Mucosa of descending colon (tissue), 3 donors: ENCODE measurements around the gene TRAPPC3. TPM values are rescaled to one million over a fixed set of nuclear protein-coding genes. Genes with fewer than 3 reads are reported as not detected.

Source experiments
- ATAC-seq: fragments of 200-7000 bp; cut with Tn5 transposase; one replicate; pipeline ENCODE4 v1.9.1; 2020; ENCODE audit warnings: mild to moderate bottlenecking, moderate library complexity
- DNase-seq, 3 donors: peaks; one replicate each; pipeline ENCODE4 v3.0.0-alpha.2; 2020
- H3K36me3 ChIP-seq: fragments of 200-600 bp; one replicate; pipeline ENCODE4 v1.8.0; 2021; ENCODE audit warnings: low read depth, mild to moderate bottlenecking
- H3K4me1 ChIP-seq: fragments of 200-600 bp; one replicate; pipeline ENCODE4 v1.8.0; 2021; ENCODE audit warnings: low read depth, mild to moderate bottlenecking
- H3K4me3 ChIP-seq: fragments of 200-600 bp; one replicate; pipeline ENCODE4 v1.8.0; 2021; ENCODE audit warnings: mild to moderate bottlenecking
- H3K9me3 ChIP-seq: fragments of 200-600 bp; one replicate; pipeline ENCODE4 v1.8.0; 2021; ENCODE audit warnings: mild to moderate bottlenecking
- intact Hi-C, 2 donors: fragments of 100-400 bp; cut with DNase I in 1 of 2; cut with micrococcal nuclease in 1 of 2; formaldehyde crosslinking; loops; one replicate each; pipeline versions ENCODE4 v1.11.0 to v1.11.1; 2022; cut with DNase I, micrococcal nuclease
- total RNA-seq, 3 donors: library from RNA; stranded (reverse); fragmentation: NEBNext Ultra II Directional in 2 of 3; extraction: Animal tissue kit (Norgen Biotek cat#: 25700) in 2 of 3; gene quantifications; one replicate each; pipeline versions ENCODE4 v1.2.1 to v1.2.4, GENCODE V29; 2021 to 2023
- TF ChIP-seq, protein P1 (sequence below): fragments of 200-600 bp; IDR thresholded peaks from one replicate; pipeline ENCODE4 v1.8.0; 2022; ENCODE audit warnings: antibody characterized with exemption, mild to moderate bottlenecking
- donor health status: DM: no; HTN: no; CAD: no; lungs with moderate emphysema.
- donor health status: DM: no; HTN: no; CAD: no.
- donor health status: DM: no; HTN: yes; CAD: no.

The TRAPPC3 gene
- total RNA-seq, 3 donors from 2014 or later: 55.7 to 86.6 (median 57.7) TPM

DNA sequence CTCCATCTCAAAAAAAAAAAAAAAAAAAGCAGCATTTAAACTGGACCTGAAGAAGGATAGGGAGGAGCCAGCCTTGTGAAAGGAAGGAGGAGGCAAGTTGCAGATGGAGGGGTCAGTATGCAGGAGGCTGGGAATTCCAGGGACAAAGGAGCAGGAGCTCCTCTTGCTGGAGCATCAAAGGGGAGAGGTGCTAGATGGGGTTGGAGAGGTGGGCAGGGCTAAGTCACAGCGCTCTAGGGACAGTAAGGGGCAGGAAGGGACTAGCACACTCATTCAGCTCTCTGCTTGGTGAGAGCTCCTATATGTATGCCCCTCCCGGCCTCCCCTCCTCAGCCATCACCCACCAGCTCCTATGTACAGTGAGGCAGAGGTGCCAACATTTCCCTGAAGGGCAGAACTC, 33.4 kb upstream of the TRAPPC3 start:
- H3K9me3 ChIP-seq: no peaks in the 10 kb centered on the region
- H3K36me3 ChIP-seq: no peaks in the 10 kb centered on the region
- DNase-seq (no peak), ATAC-seq (no peak)
- TF ChIP-seq, protein P1, sequence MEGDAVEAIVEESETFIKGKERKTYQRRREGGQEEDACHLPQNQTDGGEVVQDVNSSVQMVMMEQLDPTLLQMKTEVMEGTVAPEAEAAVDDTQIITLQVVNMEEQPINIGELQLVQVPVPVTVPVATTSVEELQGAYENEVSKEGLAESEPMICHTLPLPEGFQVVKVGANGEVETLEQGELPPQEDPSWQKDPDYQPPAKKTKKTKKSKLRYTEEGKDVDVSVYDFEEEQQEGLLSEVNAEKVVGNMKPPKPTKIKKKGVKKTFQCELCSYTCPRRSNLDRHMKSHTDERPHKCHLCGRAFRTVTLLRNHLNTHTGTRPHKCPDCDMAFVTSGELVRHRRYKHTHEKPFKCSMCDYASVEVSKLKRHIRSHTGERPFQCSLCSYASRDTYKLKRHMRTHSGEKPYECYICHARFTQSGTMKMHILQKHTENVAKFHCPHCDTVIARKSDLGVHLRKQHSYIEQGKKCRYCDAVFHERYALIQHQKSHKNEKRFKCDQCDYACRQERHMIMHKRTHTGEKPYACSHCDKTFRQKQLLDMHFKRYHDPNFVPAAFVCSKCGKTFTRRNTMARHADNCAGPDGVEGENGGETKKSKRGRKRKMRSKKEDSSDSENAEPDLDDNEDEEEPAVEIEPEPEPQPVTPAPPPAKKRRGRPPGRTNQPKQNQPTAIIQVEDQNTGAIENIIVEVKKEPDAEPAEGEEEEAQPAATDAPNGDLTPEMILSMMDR: no peak
- H3K4me1 ChIP-seq: peaks cover 5% of the 10 kb centered on the region
- H3K4me3 ChIP-seq: no peak overlapping the region
- intact Hi-C loops: no loop called here

DNA sequence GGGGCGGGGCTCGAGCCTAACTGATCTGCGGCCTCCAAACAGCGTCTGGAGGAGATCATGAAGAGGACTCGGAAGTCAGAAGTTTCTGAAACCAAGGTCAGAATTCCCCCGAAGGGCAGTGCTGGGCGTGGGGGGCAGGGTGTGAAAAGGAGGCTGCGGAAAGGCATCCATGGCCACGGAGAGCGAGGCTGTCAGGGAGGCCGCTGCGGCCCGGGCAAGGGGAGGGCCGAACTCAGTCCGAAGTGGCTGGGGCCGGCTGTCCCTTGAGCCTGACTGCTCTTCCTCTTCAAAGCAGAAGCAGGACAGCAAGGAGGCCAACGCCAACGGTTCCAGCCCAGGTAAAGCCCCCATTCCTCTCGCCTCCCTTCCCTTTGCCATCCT, 29.9 kb upstream of the TRAPPC3 start:
- Histone ChIP-seq H3K36me3 (no peaks in the 10 kb centered on the region), H3K4me1 (peaks cover 7% of the 10 kb centered on the region), H3K4me3 (no peak overlapping the region), H3K9me3 (no peaks in the 10 kb centered on the region)
- intact Hi-C loops: no loop called here
- TF ChIP-seq, protein P1: no peak
- ATAC-seq (peak; percentile 36), DNase-seq (no peak)

DNA sequence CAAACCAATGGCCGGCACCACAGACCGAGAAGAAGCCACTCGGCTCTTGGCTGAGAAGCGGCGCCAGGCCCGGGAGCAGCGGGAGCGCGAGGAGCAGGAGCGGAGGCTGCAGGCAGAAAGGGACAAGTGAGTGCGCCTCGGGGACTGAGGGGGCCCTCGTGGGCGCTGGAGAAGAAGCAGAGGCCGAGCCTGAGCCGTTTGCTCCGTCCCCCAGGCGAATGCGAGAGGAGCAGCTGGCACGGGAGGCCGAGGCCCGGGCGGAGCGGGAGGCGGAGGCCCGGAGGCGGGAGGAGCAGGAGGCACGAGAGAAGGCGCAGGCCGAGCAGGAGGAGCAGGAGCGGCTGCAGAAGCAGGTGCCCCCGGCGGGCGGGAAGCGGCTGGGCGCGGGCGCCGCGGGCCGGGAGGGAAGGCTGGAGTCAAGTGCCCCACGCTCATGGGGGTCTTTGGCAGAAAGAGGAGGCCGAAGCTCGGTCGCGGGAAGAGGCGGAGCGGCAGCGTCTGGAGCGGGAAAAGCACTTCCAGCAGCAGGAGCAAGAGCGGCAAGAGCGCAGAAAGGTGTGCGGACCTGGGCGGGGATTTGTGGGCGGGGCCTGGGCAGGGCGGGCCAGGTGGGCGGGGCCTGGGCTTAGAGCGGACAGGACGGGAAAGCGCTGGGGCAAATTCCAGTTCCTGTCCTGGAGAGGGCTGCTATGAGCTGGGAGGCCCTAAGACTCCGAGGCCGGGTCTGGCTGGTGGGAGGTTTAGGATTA, 29.4 kb upstream of the TRAPPC3 start:
- peak overlapping the region; percentile 9 for H3K4me3 ChIP-seq
- DNase-seq: peak; percentile 87 to 92 (median 92)
- peaks cover 7% of the 10 kb centered on the region for H3K4me1 ChIP-seq
- intact Hi-C loops: no loop called here
- no peaks in the 10 kb centered on the region for H3K9me3 ChIP-seq
- TF ChIP-seq, protein P1: no peak
- no peaks in the 10 kb centered on the region for H3K36me3 ChIP-seq
- peak; percentile 96 for ATAC-seq

DNA sequence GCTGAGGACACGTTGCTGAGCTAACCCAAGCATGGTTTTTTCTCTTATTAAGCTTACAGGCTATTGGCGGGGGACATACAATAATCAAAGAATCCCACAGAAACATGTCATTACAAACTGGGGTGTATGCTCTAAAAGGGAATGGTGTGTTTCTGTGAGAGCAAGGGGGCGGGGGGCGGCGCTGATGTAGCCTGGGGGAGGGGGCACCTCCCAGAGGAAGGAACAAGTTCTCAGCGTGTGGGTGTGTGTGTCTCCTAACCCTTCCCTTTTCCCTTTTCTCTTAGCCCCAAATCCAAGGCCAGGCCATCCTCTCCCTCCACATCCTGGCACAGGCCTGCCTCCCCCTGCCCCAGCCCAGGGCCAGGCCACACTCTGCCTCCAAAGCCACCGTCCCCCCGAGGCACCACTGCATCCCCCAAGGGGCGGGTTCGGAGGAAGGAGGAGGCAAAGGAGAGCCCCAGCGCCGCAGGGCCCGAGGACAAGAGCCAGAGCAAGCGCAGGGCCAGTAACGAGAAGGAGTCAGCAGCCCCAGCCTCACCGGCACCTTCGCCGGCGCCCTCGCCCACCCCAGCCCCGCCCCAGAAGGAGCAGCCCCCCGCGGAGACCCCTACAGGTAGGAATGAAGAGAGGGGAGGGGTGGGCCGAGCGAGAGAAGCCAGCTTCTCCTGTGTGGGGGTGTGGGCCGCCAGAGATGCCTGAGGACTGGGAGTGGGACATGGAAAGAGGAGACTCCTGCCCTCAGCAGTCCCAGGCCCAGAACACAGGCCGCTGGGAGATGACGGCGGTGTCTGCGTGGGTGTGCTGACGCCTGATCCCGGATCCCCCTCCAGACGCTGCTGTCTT, 28.5 kb upstream of the TRAPPC3 start:
- ATAC-seq (peak; percentile 22), DNase-seq (peak in 1 of 3 donors; percentile 54)
- intact Hi-C loops: no loop called here
- TF ChIP-seq, protein P1: no peak
- peaks cover 7% of the 10 kb centered on the region for H3K4me1 ChIP-seq
- no peaks in the 10 kb centered on the region for H3K36me3 ChIP-seq
- H3K4me3 ChIP-seq: peak overlapping the region; percentile 9
- no peaks in the 10 kb centered on the region for H3K9me3 ChIP-seq

DNA sequence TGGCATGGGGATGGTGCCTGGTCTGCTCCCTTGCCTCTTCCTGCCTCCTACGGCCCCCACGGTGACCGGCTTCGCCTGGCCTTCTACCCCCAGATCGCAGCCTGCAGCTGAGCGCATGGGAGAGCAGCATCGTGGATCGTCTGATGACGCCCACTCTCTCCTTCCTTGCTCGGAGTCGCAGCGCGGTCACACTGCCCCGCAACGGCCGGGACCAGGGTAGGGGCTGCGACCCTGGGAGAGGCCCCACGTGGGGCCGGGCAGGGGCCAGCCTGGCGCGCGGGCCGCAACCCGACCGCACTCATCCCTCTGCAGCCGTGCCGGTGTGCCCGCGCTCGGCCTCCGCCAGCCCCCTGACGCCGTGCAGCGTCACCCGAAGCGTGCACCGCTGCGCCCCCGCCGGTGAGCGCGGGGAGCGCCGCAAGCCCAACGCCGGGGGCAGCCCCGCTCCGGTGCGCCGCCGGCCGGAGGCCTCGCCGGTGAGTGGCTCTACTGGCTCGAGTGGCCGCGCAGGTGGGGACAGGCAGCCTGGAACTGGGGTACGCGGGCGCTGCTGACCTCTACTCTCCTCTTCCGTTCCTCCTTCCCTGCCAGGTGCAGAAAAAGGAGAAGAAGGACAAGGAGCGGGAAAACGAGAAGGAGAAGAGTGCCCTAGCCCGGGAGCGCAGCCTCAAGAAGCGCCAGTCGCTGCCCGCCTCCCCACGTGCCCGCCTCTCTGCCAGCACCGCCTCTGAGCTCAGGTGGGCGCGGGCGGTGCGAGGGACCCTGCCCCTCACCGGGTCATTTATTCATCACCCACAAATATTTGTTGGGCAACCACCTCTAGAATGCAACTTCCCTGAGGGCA, 27.0 kb upstream of the TRAPPC3 start:
- TF ChIP-seq, protein P1: no peak
- intact Hi-C loops: no loop called here

More for the DNA sequence above, 27.0 kb upstream of the TRAPPC3 start:
- Histone ChIP-seq H3K4me1 (peaks cover 7% of the 10 kb centered on the region), H3K9me3 (no peaks in the 10 kb centered on the region), H3K4me3 (no peak overlapping the region), H3K36me3 (no peaks in the 10 kb centered on the region)
- DNase-seq: no peak
- ATAC-seq: no peak
